ENCODE results near the gene TMEM132A. TPM values are rescaled to one million over a fixed set of nuclear protein-coding genes. Genes with fewer than 3 reads are reported as not detected.

The TMEM132A gene
- total and polyA plus RNA-seq, 9 donors = 2.9 to 34.1 (median 21.3) TPM

DNA sequence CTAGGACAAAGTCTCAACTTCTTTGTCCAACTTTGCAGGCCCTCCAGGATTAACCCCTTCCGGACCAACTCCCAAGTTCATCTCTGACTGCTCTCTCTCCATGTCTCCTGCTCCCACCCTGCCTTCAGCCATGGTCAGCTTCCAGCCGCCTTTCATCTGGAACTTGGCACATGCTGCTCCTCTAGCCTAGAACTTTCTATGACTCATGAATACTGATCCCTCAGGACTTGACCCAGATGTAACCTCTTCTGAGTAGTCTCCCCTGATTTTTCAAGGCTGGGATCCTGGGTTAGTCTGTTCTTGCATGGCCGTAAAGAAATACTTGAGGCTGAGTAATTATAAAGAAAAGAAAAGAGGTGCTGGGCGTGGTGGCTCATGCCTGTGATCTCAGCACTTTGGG, 32.9 kb downstream of the TMEM132A start:
- Histone ChIP-seq H3K4me3 (no peak overlapping the region), H3K4me1 (ENCODE audit: insufficient read depth) (no peaks in the 10 kb centered on the region), H3K36me3 (no peaks in the 10 kb centered on the region), H3K9me3 (no peaks in the 10 kb centered on the region), H3K27me3 (no peaks in the 10 kb centered on the region), H3K27ac (no peak overlapping the region)
- 78 to 82% (median 79%) methylated on average over 4 of the region's 4 CpGs for WGBS, 3 donors
- no peak for TF ChIP-seq POLR2A (IDR thresholded peaks at IDR 0.05)
- TF ChIP-seq, protein P1, sequence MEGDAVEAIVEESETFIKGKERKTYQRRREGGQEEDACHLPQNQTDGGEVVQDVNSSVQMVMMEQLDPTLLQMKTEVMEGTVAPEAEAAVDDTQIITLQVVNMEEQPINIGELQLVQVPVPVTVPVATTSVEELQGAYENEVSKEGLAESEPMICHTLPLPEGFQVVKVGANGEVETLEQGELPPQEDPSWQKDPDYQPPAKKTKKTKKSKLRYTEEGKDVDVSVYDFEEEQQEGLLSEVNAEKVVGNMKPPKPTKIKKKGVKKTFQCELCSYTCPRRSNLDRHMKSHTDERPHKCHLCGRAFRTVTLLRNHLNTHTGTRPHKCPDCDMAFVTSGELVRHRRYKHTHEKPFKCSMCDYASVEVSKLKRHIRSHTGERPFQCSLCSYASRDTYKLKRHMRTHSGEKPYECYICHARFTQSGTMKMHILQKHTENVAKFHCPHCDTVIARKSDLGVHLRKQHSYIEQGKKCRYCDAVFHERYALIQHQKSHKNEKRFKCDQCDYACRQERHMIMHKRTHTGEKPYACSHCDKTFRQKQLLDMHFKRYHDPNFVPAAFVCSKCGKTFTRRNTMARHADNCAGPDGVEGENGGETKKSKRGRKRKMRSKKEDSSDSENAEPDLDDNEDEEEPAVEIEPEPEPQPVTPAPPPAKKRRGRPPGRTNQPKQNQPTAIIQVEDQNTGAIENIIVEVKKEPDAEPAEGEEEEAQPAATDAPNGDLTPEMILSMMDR (IDR thresholded peaks at IDR 0.05) = no peak
- no peak for TF ChIP-seq EP300 (IDR thresholded peaks at IDR 0.05)
- DNase-seq = peak in 1 of 5 donors; percentile 15
- intact Hi-C loops (cut with DNase I) = no loop called here

GRCh38 chr11:60959431-60959830, 35.2 kb downstream of the TMEM132A start:
- no peak overlapping the region for H3K27ac ChIP-seq
- intact Hi-C loops (cut with DNase I) = no loop called here
- no peaks in the 10 kb centered on the region for H3K4me1 ChIP-seq (ENCODE audit: insufficient read depth)
- no peaks in the 10 kb centered on the region for H3K36me3 ChIP-seq
- DNase-seq = no peak
- TF ChIP-seq POLR2A (IDR thresholded peaks at IDR 0.05) (no peak), EP300 (IDR thresholded peaks at IDR 0.05) (no peak)
- TF ChIP-seq, protein P1 (IDR thresholded peaks at IDR 0.05) = no peak
- no peaks in the 10 kb centered on the region for H3K9me3 ChIP-seq
- 72 to 79% (median 79%) methylated on average over 6 of the region's 6 CpGs for WGBS, 3 donors
- H3K4me3 ChIP-seq = no peak overlapping the region
- H3K27me3 ChIP-seq = no peaks in the 10 kb centered on the region

DNA sequence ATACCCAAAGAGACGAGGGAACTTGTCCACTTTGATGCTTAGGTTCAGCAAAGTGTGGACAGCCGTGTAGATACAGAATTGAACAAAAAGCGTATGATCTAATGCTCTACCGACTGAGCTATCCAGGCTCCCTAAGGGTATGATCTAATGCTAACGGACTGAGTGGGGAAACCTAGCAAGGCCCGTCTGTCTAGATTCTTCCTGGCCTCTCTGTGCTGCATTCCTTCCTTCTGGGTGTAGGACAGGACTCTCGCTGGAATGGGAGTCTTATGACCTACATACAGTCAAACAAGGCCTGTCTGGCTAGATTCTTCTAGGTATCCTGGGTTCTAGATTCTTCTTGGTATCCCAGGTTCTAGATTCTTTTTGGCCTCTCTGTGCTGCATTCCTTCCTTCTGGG, 36.1 kb downstream of the TMEM132A start:
- Histone ChIP-seq H3K36me3 (no peaks in the 10 kb centered on the region), H3K9me3 (no peaks in the 10 kb centered on the region), H3K4me3 (no peak overlapping the region), H3K4me1 (ENCODE audit: insufficient read depth) (no peaks in the 10 kb centered on the region), H3K27me3 (no peaks in the 10 kb centered on the region), H3K27ac (no peak overlapping the region)
- WGBS, 3 donors = 90 to 96% (median 91%) methylated on average over 7 of the region's 7 CpGs
- no peak for DNase-seq
- intact Hi-C loops (cut with DNase I) = no loop called here
- no peak for TF ChIP-seq EP300 (IDR thresholded peaks at IDR 0.05)

DNA sequence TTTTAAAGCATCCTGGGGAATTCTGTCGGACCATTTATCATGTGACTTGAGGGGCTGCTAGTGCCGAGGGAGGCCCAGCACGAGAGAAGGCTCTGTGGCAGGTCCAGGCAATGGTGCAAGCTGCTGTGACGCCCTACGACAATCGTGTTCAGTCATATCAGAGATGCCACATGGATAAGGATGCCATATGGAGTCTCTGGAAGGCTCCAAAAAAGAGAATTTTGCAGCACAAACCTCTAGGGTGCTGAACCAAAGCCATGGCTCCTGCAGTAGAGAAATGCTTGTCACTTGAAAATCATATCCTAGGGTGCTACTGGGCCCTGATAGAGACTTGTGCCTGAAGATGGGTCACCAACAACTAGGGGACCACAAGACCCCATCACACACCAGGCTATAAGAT, 40.5 kb downstream of the TMEM132A start:
- intact Hi-C loops (cut with DNase I) = no loop called here
- no peak for DNase-seq
- WGBS, 3 donors = 78 to 81% (median 78%) methylated on average over 6 of the region's 6 CpGs
- no peak overlapping the region for H3K4me3 ChIP-seq
- H3K27me3 ChIP-seq = no peaks in the 10 kb centered on the region
- no peaks in the 10 kb centered on the region for H3K9me3 ChIP-seq
- H3K4me1 ChIP-seq (ENCODE audit: insufficient read depth) = no peaks in the 10 kb centered on the region
- H3K36me3 ChIP-seq = no peaks in the 10 kb centered on the region
- TF ChIP-seq EP300 (IDR thresholded peaks at IDR 0.05) (no peak), POLR2A (IDR thresholded peaks at IDR 0.05) (no peak)
- TF ChIP-seq, protein P1 (IDR thresholded peaks at IDR 0.05) = no peak
- no peak overlapping the region for H3K27ac ChIP-seq

DNA sequence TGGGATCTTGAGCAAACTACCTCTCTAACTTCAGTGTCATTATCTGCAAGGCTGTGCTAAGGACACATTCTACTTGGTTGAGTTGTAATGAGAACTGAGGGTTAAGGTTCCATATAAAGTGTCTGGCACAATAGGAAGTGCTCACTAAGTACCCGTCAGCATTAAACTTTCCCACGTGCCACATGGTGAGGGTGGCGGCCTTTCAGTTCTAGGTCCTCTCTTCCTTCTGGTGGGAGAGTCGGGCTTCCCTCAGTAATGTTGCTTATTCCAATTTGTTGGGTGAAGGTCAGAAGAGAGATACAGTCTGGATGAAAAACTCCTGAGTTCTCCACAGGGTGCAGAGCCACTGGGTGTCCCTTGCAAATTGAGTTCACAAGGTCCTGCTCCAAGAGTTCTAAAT, 42.6 kb downstream of the TMEM132A start:
- intact Hi-C loops (cut with DNase I) = no loop called here
- Histone ChIP-seq H3K27ac (no peak overlapping the region), H3K27me3 (no peaks in the 10 kb centered on the region), H3K4me3 (no peak overlapping the region), H3K36me3 (no peaks in the 10 kb centered on the region), H3K4me1 (ENCODE audit: insufficient read depth) (no peaks in the 10 kb centered on the region), H3K9me3 (no peaks in the 10 kb centered on the region)
- no peak for DNase-seq
- no peak for TF ChIP-seq POLR2A (IDR thresholded peaks at IDR 0.05)
- TF ChIP-seq EP300 (IDR thresholded peaks at IDR 0.05) = no peak
- TF ChIP-seq, protein P1 (IDR thresholded peaks at IDR 0.05) = no peak
- 80 to 91% (median 90%) methylated on average over 4 of the region's 4 CpGs for WGBS, 3 donors

All from ovary (tissue), 9 donors.